Superior temporal gyrus (tissue), 1 donor: Measurements from ENCODE around the gene GNB5.
"Not testable (repeated sequence)": the region's sequence is repeated elsewhere in the genome, so short reads cannot be mapped to it uniquely, and the experiment has no call there.

Experiments
- DNase-seq: peaks from one replicate; pipeline ENCODE4 v3.0.0-alpha.2; 2016; ENCODE audit errors: extremely low spot score

GNB5 gene

DNA sequence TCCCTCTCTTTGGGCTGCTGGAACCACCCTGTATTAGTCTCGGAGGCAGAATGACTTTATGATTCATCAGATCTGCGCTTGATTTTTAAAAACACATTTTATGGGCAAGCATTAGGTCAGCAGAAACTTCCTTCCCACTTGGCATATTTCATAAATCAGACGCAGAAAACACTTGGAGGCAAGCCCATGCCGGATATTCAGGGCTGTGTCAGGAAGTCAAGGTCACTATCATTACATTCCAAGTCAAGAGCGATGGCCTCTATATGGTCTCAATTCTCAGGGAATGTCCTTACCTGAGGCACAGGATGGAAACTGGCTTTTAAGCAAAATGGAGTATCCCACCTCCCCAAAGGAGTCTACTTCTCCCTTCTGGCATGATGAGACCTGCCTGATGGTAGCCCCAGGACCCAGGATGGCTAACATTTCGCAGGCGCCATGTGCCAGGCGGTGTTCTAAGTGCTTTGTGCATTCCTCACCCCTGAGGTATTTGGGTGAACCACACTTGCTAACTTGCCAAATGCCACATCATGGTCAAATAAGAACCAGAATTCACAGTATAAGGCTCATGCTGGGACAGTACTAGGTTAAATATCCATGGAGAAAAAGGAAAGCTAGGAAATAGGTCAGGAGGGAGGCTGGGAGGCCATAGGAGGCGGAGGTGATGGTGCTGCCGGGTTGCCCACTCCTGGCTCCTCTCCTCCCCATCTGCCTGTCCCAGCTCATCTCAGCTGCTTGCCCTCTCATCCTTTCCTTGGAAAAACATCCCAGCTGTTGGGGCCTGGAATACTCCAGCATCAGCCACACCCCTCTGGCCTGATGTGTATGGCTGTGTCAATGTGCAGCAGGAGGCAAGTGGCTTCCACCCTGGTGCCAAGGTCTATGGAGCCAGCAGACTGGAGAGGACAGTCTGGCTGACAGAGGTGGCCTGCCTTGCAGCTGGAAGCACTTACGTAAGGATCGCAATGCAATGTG lies 97.4 kb downstream of the GNB5 start:
- no peak for DNase-seq

DNA sequence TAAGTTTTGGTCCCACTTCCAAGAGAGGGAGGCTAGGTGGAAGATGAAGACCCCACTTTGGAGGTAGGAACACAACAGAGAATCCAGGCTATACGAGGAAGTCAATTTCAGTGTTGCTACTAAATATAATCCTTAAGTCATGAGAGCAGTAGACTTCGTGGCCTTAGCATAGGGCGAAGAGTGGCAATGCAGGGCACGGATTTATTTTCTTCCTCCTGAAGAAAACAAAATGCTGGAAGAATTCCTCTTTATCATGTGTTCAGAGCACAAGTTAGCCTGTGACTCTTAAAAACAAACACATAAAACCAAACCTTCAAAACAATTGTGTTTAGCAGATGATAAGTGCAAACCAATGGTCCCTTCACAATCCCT lies 98.0 kb downstream of the GNB5 start:
- DNase-seq = no peak

DNA sequence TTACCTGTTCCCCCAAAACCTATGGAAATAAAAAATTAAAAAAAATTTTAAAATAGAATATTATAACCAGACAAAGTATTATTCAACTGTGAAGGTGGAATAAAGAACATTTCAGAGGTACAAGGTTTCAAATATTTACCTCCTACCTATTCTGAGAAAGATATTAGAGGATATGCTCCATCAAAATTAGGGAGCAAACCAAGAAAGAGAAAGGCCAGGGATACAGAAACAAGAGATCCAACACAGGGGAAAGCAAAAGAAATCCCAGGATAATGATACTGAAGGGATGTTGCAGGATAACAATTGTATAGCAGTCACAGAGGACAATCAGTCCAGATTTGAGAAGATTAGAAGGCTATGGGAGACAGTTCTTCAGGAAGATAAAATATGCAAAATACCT lies 101.0 kb downstream of the GNB5 start:
- no peak for DNase-seq

DNA sequence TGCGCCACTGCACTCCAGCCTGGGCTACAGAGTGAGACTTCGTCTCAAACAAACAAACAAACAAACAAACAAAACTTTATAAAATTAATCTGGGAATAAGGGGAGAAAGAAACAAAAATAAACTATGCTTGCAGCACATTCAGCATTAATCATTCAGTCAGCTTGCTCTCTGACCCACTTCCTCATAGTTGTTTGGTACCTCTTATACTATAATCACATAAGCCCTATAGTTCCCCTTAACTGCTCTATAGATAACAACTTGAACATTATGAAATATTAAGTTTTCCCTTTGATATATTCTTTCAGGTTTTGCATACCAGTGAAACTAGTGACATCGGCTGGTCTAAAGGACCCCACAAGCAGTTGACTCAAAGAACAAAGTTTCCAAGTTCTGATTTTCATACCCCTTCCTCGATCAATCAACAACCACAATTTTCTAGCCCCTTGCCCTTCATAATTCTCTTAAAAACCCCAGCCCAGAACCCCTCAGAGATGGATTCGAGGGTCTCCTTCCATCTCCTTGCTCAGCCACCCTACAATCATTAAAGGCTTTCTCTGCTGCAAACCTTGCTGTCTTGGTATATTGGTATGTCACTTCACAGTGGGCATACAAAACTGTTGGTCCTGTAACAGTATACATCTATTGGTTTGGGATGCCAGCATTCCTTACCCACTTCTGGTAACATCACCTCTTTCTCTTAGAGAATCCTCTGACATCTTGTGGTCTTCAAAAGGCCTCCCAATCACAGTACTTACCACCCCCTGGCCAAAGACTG lies 105.0 kb downstream of the GNB5 start:
- no peak for DNase-seq

DNA sequence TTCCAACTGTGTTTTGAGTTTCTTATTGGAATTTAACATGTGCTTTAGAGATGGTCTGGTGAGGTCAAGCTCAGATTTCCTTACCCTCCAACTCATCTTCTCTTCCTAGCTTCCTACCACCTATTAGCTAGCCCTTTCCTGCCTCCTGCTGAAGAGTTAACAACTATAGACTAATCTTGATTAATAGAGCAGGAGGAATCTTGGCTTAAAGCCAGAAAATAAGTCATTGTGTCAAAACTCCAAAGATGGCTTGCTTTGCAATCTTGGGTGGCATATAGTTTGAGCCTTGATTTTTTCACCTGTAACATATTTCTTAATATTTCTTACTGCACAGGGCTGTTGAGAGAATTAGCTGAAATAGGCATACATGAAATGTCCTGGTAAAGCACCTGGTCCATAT lies 105.9 kb downstream of the GNB5 start:
- no peak for DNase-seq

DNA sequence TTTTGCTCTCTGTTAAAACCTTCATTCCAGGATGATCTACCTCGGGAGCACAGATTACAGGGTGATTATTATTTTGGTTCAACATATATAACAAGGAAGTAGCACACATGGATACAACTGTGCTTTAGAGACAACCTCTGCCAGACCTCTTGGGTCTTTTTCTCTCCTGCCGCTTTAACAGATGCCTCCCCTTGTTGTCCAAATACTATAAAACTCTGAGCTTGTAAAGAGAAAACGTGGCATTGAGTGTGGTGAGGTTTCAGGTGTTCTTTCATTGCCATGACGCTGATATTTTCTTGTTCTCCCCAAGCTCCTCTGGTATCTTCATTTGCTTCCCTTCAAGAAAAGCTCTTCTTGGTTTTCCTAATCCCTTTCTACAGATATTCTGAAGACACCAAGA lies 107.6 kb downstream of the GNB5 start:
- no peak for DNase-seq

DNA sequence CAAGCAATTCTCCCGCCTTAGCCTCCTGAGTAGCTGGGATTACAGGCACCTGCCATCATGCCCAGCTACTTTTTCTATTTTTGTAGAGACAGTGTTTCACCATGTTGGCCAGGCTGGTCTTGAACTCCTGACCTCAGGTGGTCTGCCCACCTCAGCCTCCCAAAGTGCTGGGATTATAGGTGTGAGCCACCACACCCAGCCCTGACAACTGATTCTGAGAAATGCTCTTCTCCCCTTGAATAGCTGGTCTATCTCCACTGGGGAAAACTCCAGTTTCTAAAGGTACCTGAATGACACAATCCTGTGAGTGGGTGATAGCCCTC lies 108.2 kb downstream of the GNB5 start:
- not testable (repeated sequence) for DNase-seq

DNA sequence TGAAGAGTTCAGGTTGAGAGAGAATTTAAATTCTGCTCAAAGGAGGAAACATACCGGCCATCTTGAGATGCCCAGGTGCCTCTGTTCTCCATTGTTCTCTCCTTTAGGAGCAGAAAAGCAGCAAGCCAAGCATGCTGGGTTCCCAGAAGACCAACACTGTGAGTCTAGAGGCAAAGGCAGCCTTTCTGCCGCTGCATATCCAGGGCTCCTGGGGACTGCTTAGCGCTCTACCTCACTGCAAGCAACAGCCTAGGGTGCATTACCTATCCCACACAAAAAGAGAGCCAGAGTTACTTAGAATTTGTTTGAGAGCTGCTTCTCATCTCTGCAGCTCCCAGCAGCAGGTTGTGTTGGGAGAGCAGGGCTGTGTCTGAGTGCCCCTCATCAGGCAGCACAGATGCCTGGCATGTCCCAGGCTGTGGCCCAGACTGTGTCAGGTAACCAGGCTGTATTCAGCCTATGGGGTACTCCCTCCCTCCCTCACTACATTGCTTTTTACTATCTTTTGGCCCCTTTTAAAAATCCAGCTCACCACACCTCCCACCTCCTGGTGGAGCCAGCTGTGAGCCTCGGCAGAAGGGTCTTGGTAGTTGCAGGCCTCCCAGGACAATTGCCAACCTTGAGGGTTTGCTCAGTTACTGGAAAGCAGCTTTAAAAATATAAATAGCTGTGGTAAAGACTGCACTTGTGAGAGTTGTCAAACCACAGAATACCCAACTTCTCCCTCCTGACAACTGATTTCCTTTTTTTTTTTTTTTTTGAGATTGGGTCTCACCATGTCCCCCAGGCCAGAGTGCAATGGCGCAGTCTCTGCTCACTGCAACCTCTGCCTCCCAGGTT lies 108.8 kb downstream of the GNB5 start:
- no peak for DNase-seq

DNA sequence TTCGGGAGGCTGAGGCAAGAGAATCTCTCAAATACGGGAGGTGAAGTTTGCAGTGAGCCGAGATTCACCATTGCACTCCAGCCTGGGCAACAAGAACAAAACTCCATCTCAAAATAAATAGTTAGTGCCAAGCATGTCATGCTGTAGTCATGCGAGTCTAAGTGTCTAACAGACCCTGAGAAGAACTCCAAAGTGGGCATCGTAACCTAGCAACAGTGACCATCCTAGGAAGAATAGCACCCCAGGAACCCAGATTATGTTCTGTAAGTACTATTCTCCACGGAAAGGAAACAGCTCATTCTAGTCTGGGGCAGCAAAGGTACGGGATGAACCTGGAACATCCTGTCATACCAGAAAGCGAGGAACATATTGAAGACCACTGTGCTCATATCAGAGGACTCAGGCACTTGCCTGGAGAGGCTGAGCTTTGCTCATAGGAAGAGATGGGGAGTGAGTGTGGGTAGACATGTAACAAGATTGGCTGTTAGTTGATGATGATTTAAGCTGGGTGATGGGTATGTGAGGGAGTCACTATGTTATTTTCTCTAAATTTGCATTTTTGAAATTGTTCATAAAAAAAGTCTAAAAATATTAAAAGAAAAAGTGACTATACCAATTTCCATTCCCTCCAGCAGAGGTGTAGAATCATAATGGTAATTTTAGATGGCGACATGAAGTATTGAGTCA lies 110.3 kb downstream of the GNB5 start:
- no peak for DNase-seq

DNA sequence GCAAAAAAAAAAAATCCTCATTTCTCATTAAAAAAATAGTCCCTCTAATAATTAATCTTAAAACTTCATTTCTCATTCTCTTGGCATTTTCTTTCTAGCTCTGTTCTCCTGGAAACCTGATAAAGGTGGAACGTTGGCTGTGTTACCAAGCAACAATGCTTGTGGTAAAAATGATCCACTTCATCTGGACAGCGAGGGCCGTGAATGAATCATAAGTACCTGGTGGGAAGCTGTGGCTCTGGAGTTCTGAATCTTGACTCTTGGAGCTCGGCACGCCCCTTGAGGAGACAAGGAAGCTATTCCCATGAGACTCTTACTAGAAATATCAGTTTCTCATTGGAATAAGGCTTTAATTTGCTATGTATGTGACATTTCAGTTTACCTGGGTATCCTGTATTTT lies 111.2 kb downstream of the GNB5 start:
- DNase-seq = no peak

DNA sequence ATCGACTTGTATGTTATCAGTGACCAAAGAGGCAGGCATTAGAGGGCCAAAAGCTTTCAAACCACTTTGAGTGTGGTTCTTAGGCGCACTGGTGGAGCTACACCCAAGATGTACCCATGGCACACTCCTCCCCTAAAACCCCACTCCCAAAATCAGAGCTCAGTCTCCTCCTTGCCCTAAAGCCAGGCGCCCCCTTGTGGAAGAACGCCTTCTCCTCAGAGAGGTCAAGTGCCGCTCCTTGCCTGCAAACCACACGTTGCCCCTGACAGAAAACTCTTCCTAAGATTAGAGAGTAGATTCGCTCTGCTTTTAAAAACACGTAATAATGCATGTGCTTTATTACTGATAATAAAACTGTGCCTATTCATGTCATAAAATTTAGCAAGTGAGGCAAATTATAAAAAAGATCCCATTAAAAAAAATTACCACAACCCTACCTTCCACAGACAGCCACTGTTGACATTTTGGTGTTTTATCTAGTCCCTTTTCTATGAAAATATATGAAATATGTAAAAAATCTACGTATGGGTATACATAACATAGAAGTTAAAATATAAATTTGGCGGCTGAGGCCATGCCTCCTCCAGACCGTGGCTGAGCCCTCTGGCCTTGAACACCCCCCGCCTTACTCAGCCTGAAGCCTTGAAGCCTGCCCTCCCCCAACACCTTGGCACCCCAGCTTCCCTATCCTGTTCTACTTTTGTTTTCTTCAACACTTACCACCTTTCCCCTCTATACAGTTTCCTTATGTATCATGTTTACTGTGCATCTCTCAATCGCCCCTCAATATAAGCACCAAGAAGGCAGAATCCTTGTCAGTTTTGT lies 112.1 kb downstream of the GNB5 start:
- peak; percentile 88 for DNase-seq

DNA sequence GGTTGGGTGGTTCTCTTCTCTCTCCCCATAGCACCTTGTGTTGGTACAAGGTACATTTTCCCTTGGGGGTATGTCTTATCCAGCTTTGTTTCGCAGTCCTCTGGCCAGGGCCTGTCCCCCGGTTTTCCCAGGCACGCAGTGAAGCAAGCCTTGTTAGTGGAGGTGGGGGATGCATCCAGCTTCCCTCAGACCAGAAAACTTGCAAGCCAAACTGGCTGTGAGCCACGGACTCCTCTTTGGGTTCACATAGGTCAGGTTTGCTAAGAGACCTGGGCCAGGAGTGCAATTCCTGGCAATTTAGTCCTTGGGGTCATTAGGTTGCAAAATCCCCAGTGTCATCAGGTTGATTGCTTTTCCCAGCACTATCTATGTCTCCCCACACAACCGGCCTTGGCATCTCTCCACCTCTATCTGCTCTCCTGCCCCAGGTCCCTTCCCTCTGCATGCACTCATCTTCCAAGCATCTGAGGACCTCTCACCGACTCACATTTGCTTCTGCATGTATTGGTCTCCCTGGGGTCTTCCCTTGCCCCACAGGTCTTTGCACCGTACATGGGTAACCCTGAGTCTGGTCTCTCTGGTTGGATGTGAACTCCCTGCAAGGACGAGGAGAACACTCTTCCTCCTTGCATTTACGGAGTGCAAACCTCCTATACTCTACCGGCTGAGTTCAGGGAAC lies 112.9 kb downstream of the GNB5 start:
- no peak for DNase-seq

DNA sequence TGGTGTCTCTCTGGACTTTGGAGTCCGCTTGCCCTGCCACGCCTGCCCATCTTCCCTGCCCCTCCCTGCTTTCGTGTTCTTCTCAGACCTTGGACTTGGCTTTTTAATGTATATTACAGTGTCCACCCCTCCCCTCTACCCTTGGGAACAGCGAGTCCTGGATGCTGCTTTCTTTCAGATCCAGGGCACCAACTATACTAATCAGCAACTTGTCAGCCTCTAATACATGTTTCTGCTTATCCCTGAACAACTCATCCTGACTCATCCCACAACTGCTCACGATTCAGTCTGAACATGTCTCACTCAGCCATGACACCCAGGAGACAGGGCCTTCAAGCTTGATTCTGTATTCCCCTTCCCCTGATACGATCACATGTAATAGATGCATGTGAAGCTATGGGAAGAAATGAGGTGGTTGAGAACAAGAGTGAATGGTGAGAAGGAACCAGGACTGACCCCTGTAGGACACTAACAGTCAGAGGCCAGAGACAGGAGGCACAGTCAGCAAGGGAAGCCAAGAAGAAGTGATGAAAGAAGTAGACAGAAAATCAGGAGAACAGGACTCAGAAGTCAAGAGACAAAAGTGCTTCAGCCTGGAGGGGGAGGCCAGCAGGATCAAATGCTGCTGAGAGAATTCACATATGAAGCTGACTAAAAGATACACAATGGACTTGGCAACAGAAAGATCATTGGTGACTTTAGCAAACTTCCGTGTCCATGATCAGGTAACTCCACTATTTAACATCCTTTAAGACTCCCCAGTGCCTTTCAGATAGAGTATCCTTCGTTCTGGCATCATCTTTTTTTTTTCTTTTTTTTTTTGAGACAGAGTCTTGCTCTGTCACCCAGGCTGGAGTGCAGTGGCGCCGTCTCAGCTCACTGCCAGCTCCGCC lies 114.1 kb downstream of the GNB5 start:
- no peak for DNase-seq

DNA sequence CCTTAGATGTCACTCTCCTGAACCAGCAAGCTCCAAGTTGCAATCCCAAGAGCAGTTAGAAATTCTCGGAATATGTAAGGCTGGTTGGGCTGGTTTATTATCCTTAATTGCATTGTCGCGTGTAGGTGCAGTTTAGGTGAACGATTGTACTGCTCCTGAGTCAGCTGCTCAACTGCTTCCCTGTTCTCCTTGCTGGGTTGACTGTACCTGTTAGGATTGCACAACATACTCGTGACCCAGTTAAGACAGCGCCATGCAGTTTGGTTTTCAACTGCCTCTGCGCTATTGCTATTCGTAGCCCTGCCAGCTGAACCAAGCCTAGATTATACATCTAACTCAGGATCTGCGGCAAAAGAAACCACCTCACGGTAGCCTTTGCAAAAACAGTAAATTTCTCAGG lies 119.6 kb downstream of the GNB5 start:
- DNase-seq = no peak

DNA sequence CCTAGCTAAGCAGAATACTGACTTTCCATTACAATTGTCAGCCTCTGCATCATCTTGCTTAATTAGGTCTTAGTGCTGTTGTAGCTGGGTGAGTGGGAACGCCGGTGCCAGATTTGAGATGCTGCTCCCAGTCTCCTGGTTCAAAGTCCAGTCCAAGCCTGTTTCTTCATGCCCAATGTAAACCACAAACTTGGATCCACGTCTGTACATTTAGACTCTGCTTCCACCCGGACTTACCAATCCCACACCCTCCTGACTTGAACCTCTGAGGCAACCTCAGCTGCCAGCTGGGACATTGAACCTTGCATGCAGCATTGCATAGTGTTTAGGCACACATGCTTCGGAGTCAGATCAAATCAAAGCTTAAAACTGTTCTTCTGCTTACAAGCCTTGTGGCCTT lies 121.6 kb downstream of the GNB5 start:
- DNase-seq = no peak

DNA sequence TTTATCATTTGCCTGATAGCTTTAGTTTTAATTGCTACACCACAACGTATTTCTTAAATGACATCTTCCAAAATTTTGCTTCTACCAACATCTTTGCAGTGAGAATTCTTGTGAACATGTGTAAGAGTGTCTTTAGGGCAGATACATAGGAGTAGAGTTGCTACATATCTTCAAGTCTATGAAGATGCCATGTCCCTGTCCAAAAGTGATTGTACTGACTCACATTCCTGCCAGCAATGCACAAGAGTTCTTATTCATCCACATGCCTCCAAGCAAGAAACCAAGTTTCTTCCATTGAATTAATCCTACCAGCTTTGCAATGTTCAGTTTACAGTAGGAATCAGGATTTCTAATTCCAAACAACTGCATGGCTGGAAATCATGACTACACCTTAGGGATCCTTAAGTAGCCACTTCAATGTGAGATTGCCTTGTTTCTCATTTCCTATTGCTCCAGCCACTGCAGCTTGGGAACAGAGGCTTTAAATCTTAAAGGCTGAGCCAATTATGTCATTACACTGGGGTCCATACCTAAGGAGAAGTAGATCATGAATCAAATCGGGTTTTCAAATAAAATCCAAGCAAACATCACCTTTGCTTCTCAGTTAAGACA lies 123.1 kb downstream of the GNB5 start:
- DNase-seq = no peak

DNA sequence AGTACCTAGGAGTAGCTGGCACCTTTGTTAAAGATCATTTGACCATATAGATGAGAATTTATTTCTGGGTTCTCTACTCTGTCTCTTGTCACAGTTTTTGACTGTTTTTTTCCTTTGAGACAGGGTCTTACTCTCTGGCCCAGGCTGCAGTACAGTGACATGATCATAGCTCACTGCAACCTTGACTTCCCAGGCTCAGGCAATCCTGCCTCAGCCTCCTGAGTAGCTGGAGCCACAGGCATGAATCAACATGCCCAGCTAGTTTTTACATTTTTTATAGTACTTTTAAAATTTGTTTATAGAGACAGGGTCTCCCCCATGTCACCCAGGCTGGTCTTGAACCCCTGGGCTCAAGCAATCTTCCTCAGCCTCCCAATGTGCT lies 123.7 kb downstream of the GNB5 start:
- no peak for DNase-seq

DNA sequence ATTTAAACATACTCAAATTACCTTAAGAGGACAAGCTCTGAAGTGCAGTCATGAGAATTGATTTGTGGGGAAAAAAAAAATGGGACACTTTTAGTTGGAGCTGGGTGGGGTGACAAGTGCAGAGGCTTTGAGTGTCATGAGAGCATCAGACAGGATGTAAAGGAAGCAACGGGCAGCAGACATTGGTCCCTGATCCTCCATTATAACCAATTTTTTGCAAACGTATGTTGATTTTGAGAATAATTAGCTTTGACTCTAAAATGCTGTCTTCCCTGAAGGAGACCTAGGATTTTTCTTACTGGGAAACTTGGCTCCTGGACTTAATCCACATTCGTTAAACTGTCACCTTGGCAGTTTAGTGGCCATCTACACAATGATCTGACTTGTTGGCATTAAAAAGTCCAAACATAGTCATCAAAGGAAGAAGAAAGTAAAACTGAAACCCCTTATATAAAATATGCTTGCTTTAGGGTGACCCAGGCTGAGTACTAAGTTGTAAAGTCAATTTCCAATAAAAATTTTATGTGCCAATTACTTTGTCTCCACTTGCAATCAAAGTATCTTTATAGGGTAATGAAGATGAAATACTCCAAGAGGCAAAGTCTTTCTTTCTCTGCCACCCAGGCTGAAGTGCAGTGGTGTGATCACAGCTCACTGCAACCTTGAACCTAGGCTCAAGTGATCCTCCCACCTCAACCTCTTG lies 124.2 kb downstream of the GNB5 start:
- no peak for DNase-seq
